ENCODE measurements around the gene NFKBIZ. TPM values are rescaled to one million over a fixed set of nuclear protein-coding genes. Genes with fewer than 3 reads are reported as not detected.

Gene NFKBIZ
- total RNA-seq, 1 donor from 2014 or later, result 39.6 TPM

GRCh38 chr3:101824702-101825101 lies 24.6 kb upstream of the NFKBIZ start:
- FAIRE-seq (no peak), DNase-seq (ENCODE audit: low read depth) (no peak)
- Mint-ChIP-seq H3K36me3 (ENCODE audit: low read depth, unreplicated experiment) (peaks cover 15% of the 10 kb centered on the region), H3K9me3 (ENCODE audit: unreplicated experiment) (no peaks in the 10 kb centered on the region), H3K27ac (ENCODE audit: unreplicated experiment) (no peak overlapping the region), H3K4me1 (ENCODE audit: low read depth, unreplicated experiment) (peaks cover 12% of the 10 kb centered on the region), H3K27me3 (ENCODE audit: low read depth, unreplicated experiment) (no peaks in the 10 kb centered on the region), H3K4me3 (ENCODE audit: unreplicated experiment) (no peak overlapping the region)
- Histone ChIP-seq H3K27ac (ENCODE audit: low read depth, low read length) (no peak overlapping the region), H2AFZ (ENCODE audit: low read depth, low read length) (no peak overlapping the region), H4K20me1 (ENCODE audit: insufficient read depth, low read length) (no peaks in the 10 kb centered on the region), H3K4me3 (ENCODE audit: insufficient read depth, low read depth, low read length) (no peak overlapping the region), H3K9ac (ENCODE audit: low read length) (no peak overlapping the region), H3K9me3 (ENCODE audit: insufficient read depth, low read depth, low read length) (no peaks in the 10 kb centered on the region), H3K4me2 (ENCODE audit: low read length) (no peak overlapping the region), H3K79me2 (ENCODE audit: insufficient read depth, low read length) (peaks cover 14% of the 10 kb centered on the region), H3K4me1 (ENCODE audit: insufficient read depth, low read length) (peaks cover 14% of the 10 kb centered on the region), H3K27me3 (ENCODE audit: insufficient read depth, low read length) (no peaks in the 10 kb centered on the region), H3K36me3 (ENCODE audit: insufficient read depth, low read length) (peaks cover 5% of the 10 kb centered on the region)
- TF ChIP-seq CTCF (IDR thresholded peaks at IDR 0.05; ENCODE audit: insufficient read depth, low read depth, low read length) (no peak), EZH2 (IDR thresholded peaks at IDR 0.05; ENCODE audit: insufficient read depth, low read length) (no peak)

- H2AFZ ChIP-seq (ENCODE audit: low read depth, low read length), result no peak overlapping the region
- Mint-ChIP-seq H3K4me3 (ENCODE audit: unreplicated experiment) (no peak overlapping the region), H3K27ac (ENCODE audit: unreplicated experiment) (no peak overlapping the region), H3K36me3 (ENCODE audit: low read depth, unreplicated experiment) (peaks cover 11% of the 10 kb centered on the region), H3K4me1 (ENCODE audit: low read depth, unreplicated experiment) (peaks cover 16% of the 10 kb centered on the region), H3K27me3 (ENCODE audit: low read depth, unreplicated experiment) (no peaks in the 10 kb centered on the region), H3K9me3 (ENCODE audit: unreplicated experiment) (no peaks in the 10 kb centered on the region)
- H3K36me3 ChIP-seq (ENCODE audit: insufficient read depth, low read length), result peaks cover 5% of the 10 kb centered on the region
- no peaks in the 10 kb centered on the region for H3K27me3 ChIP-seq (ENCODE audit: insufficient read depth, low read length)
- no peak overlapping the region for H3K9ac ChIP-seq (ENCODE audit: low read length)
- H3K79me2 ChIP-seq (ENCODE audit: insufficient read depth, low read length), result peaks cover 20% of the 10 kb centered on the region
- peaks cover 14% of the 10 kb centered on the region for H3K4me1 ChIP-seq (ENCODE audit: insufficient read depth, low read length)
- no peak overlapping the region for H3K4me3 ChIP-seq (ENCODE audit: insufficient read depth, low read depth, low read length)
- H3K27ac ChIP-seq (ENCODE audit: low read depth, low read length), result no peak overlapping the region
- no peak for TF ChIP-seq CTCF (IDR thresholded peaks at IDR 0.05; ENCODE audit: insufficient read depth, low read depth, low read length)
- TF ChIP-seq EZH2 (IDR thresholded peaks at IDR 0.05; ENCODE audit: insufficient read depth, low read length), result no peak
- FAIRE-seq (peak; percentile 41), DNase-seq (ENCODE audit: low read depth) (no peak)
- H3K4me2 ChIP-seq (ENCODE audit: low read length), result no peak overlapping the region
- H4K20me1 ChIP-seq (ENCODE audit: insufficient read depth, low read length), result no peaks in the 10 kb centered on the region
- H3K9me3 ChIP-seq (ENCODE audit: insufficient read depth, low read depth, low read length), result no peaks in the 10 kb centered on the region
Observed at GRCh38 chr3:101825904-101826445, 23.3 kb upstream of the NFKBIZ start.

Data from astrocyte (in vitro differentiated cells and primary cell).